ENCODE results near the gene ACSL6. TPM values are rescaled to one million over a fixed set of nuclear protein-coding genes. Genes with fewer than 3 reads are reported as not detected.

The ACSL6 gene
- total RNA-seq, 1 experiment from 2014 or later, result 4.8 TPM

DNA sequence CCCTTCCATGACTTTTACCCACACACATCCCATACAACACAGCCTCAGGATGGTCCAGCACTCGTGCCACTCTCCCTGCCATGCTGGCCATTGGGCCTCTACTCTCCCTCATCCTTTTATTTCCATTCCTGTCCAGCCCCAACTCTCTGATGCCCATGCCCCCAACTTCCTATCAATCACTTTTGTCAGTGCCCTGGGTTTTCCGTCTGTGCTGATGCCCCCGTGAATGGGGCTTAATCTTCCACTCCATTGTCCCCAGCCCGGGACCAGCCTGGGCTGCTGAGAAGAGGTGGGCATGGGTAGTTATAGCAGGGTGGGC lies 12.6 kb upstream of the ACSL6 start:
- DNase-seq (ENCODE audit: low spot score), result no peak
- ChIA-PET CTCF (no interaction called here), POLR2A (no interaction called here)
- H3K36me3 Mint-ChIP-seq, result no peaks in the 10 kb centered on the region
- H3K27ac Mint-ChIP-seq, result no peak overlapping the region
- no peak for ATAC-seq
- no peaks in the 10 kb centered on the region for H3K4me1 Mint-ChIP-seq
- TF ChIP-seq EMX1 (CRISPR knock-in tag; IDR thresholded peaks at IDR 0.05), result no peak
- TF ChIP-seq, protein P1, sequence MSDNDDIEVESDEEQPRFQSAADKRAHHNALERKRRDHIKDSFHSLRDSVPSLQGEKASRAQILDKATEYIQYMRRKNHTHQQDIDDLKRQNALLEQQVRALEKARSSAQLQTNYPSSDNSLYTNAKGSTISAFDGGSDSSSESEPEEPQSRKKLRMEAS (CRISPR knock-in tag; IDR thresholded peaks at IDR 0.05), result no peak
- TF ChIP-seq ZNF121 (CRISPR knock-in tag; IDR thresholded peaks at IDR 0.05), result no peak
- TF ChIP-seq, protein P2, sequence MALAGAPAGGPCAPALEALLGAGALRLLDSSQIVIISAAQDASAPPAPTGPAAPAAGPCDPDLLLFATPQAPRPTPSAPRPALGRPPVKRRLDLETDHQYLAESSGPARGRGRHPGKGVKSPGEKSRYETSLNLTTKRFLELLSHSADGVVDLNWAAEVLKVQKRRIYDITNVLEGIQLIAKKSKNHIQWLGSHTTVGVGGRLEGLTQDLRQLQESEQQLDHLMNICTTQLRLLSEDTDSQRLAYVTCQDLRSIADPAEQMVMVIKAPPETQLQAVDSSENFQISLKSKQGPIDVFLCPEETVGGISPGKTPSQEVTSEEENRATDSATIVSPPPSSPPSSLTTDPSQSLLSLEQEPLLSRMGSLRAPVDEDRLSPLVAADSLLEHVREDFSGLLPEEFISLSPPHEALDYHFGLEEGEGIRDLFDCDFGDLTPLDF (CRISPR knock-in tag; IDR thresholded peaks at IDR 0.05), result no peak
- TF ChIP-seq, protein P3, sequence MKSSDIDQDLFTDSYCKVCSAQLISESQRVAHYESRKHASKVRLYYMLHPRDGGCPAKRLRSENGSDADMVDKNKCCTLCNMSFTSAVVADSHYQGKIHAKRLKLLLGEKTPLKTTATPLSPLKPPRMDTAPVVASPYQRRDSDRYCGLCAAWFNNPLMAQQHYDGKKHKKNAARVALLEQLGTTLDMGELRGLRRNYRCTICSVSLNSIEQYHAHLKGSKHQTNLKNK (CRISPR knock-in tag; IDR thresholded peaks at IDR 0.05), result no peak
- TF ChIP-seq, protein P4, sequence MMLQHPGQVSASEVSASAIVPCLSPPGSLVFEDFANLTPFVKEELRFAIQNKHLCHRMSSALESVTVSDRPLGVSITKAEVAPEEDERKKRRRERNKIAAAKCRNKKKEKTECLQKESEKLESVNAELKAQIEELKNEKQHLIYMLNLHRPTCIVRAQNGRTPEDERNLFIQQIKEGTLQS (CRISPR knock-in tag; conservative IDR thresholded peaks at IDR 0.05), result no peak
- TF ChIP-seq, protein P5, sequence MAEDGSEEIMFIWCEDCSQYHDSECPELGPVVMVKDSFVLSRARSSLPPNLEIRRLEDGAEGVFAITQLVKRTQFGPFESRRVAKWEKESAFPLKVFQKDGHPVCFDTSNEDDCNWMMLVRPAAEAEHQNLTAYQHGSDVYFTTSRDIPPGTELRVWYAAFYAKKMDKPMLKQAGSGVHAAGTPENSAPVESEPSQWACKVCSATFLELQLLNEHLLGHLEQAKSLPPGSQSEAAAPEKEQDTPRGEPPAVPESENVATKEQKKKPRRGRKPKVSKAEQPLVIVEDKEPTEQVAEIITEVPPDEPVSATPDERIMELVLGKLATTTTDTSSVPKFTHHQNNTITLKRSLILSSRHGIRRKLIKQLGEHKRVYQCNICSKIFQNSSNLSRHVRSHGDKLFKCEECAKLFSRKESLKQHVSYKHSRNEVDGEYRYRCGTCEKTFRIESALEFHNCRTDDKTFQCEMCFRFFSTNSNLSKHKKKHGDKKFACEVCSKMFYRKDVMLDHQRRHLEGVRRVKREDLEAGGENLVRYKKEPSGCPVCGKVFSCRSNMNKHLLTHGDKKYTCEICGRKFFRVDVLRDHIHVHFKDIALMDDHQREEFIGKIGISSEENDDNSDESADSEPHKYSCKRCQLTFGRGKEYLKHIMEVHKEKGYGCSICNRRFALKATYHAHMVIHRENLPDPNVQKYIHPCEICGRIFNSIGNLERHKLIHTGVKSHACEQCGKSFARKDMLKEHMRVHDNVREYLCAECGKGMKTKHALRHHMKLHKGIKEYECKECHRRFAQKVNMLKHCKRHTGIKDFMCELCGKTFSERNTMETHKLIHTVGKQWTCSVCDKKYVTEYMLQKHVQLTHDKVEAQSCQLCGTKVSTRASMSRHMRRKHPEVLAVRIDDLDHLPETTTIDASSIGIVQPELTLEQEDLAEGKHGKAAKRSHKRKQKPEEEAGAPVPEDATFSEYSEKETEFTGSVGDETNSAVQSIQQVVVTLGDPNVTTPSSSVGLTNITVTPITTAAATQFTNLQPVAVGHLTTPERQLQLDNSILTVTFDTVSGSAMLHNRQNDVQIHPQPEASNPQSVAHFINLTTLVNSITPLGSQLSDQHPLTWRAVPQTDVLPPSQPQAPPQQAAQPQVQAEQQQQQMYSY (CRISPR knock-in tag; IDR thresholded peaks at IDR 0.05), result no peak
- TF ChIP-seq ZNF232 (CRISPR knock-in tag; IDR thresholded peaks at IDR 0.05), result no peak
- no peak for TF ChIP-seq MXD4 (CRISPR knock-in tag; IDR thresholded peaks at IDR 0.05; ENCODE audit: borderline replicate concordance)
- no peak for TF ChIP-seq TEAD1 (CRISPR knock-in tag; IDR thresholded peaks at IDR 0.05)
- no peak for TF ChIP-seq HMGA2 (CRISPR knock-in tag; IDR thresholded peaks at IDR 0.05)
- no peak for TF ChIP-seq RELA (CRISPR knock-in tag; IDR thresholded peaks at IDR 0.05; ENCODE audit: borderline replicate concordance)
- TF ChIP-seq ESRRA (CRISPR knock-in tag; IDR thresholded peaks at IDR 0.05; ENCODE audit: borderline replicate concordance), result no peak
- TF ChIP-seq ZNF423 (CRISPR knock-in tag; IDR thresholded peaks at IDR 0.05), result no peak
- no peak for TF ChIP-seq ATF1 (CRISPR knock-in tag; IDR thresholded peaks at IDR 0.05)
- no peak for TF ChIP-seq OVOL2 (CRISPR knock-in tag; IDR thresholded peaks at IDR 0.05; ENCODE audit: borderline replicate concordance)
- TF ChIP-seq, protein P6, sequence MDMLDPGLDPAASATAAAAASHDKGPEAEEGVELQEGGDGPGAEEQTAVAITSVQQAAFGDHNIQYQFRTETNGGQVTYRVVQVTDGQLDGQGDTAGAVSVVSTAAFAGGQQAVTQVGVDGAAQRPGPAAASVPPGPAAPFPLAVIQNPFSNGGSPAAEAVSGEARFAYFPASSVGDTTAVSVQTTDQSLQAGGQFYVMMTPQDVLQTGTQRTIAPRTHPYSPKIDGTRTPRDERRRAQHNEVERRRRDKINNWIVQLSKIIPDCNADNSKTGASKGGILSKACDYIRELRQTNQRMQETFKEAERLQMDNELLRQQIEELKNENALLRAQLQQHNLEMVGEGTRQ (CRISPR knock-in tag; IDR thresholded peaks at IDR 0.05), result no peak
- TF ChIP-seq, protein P7, sequence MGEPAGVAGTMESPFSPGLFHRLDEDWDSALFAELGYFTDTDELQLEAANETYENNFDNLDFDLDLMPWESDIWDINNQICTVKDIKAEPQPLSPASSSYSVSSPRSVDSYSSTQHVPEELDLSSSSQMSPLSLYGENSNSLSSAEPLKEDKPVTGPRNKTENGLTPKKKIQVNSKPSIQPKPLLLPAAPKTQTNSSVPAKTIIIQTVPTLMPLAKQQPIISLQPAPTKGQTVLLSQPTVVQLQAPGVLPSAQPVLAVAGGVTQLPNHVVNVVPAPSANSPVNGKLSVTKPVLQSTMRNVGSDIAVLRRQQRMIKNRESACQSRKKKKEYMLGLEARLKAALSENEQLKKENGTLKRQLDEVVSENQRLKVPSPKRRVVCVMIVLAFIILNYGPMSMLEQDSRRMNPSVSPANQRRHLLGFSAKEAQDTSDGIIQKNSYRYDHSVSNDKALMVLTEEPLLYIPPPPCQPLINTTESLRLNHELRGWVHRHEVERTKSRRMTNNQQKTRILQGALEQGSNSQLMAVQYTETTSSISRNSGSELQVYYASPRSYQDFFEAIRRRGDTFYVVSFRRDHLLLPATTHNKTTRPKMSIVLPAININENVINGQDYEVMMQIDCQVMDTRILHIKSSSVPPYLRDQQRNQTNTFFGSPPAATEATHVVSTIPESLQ (CRISPR knock-in tag; IDR thresholded peaks at IDR 0.05), result no peak
- no peak for TF ChIP-seq SOX15 (CRISPR knock-in tag; IDR thresholded peaks at IDR 0.05)
- H3K27me3 Mint-ChIP-seq (ENCODE audit: low read depth), result no peaks in the 10 kb centered on the region
- no peaks in the 10 kb centered on the region for H3K9me3 Mint-ChIP-seq
- no peak overlapping the region for H3K4me3 Mint-ChIP-seq
